ENCODE data around the gene TBC1D21. TPM values are rescaled to one million over a fixed set of nuclear protein-coding genes. Genes with fewer than 3 reads are reported as not detected.

Gene TBC1D21
- total and polyA plus RNA-seq, 2 of the 4 experiments (the other 2 are of a cell fraction): not detected

DNA sequence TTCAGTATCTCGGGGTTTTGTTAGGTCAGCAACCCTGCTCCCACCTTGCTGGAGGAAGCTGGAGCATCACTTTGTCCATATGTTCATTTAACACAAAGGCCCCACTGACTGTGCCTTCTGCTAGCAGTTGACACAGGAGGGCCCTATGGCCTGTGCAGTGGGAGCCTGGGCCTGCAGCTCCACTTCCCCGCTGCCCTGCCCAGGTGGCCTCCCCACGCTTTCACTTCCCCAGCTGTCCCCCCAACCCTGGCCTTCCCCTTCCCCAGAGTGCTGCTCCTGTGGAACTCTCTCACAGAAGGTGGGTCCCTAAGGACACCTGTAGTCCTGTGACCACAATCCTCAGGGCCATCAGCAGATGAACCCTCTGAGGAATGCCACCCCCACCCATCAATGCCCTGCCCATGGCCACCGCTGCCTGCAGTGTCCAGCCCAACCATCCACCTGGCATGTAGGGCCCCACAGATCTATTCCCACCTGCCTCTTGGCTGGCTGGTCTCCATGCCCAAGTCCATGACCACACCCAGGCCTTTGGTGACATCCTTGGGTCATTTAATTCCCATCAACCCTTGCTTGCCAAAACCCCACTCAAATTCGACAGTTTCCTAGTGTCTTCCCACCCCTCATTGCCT is 13.5 kb downstream of the TBC1D21 start:
- TF ChIP-seq NFE2L2 (IDR thresholded peaks at IDR 0.05; ENCODE audit: low read depth, low read length) (no peak), CHD1 (IDR thresholded peaks at IDR 0.05; ENCODE audit: low read depth, low read length) (no peak), MAFK (IDR thresholded peaks at IDR 0.05; ENCODE audit: low read depth, low read length) (no peak), RFX5 (IDR thresholded peaks at IDR 0.05; ENCODE audit: low read depth, low read length) (no peak), POLR2A (IDR thresholded peaks at IDR 0.05; ENCODE audit: low read depth, low read length) (no peak), SMC3 (IDR thresholded peaks at IDR 0.05; ENCODE audit: low read depth, low read length) (no peak)
- TF ChIP-seq, protein P1, sequence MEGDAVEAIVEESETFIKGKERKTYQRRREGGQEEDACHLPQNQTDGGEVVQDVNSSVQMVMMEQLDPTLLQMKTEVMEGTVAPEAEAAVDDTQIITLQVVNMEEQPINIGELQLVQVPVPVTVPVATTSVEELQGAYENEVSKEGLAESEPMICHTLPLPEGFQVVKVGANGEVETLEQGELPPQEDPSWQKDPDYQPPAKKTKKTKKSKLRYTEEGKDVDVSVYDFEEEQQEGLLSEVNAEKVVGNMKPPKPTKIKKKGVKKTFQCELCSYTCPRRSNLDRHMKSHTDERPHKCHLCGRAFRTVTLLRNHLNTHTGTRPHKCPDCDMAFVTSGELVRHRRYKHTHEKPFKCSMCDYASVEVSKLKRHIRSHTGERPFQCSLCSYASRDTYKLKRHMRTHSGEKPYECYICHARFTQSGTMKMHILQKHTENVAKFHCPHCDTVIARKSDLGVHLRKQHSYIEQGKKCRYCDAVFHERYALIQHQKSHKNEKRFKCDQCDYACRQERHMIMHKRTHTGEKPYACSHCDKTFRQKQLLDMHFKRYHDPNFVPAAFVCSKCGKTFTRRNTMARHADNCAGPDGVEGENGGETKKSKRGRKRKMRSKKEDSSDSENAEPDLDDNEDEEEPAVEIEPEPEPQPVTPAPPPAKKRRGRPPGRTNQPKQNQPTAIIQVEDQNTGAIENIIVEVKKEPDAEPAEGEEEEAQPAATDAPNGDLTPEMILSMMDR (conservative IDR thresholded peaks at IDR 0.05; ENCODE audit: low read depth, low read length): no peak
- H3K4me2 ChIP-seq (ENCODE audit: low read depth, low read length): no peak overlapping the region
- 67% methylated on average over 2 of the region's 5 CpGs; no CpG with 5 or more reads in 1 of the 2 experiments for WGBS, 2 experiments (ENCODE audit: extremely low coverage in 2 of 2, insufficient read length in 1 of 2)
- no peak overlapping the region for H4K5ac ChIP-seq (ENCODE audit: low read depth, low read length)
- in situ Hi-C loops (cut with MboI; ENCODE audit: low sequenced_read_pairs) (no loop called here), dilution Hi-C loops (cut with HindIII; ENCODE audit: low sequenced_read_pairs, unreplicated experiment) (no loop called here), intact Hi-C loops (cut with micrococcal nuclease) (no loop called here)
- peaks cover 66% of the 10 kb centered on the region for H3K27me3 ChIP-seq (ENCODE audit: control insufficient read depth, insufficient read depth, low read length)
- H4K91ac ChIP-seq (ENCODE audit: insufficient read depth, low read depth, low read length): no peak overlapping the region
- H3K4me1 ChIP-seq (ENCODE audit: control insufficient read depth, insufficient read depth, low read length): no peaks in the 10 kb centered on the region
- no peak overlapping the region for H2AK9ac ChIP-seq (replicated peaks; ENCODE audit: low read depth, low read length, poor library complexity)
- ATAC-seq (ENCODE audit: low read depth) (no peak), DNase-seq (no peak)
- CTCF ChIA-PET: no interaction called here
- H3K56ac ChIP-seq (ENCODE audit: extremely low read depth, insufficient read depth, low read length): no peak overlapping the region
- no peaks in the 10 kb centered on the region for H3K79me1 ChIP-seq (ENCODE audit: low read depth in 1 of 2, low read length in 2 of 2)
- no peak overlapping the region for H3K14ac ChIP-seq (replicated peaks; ENCODE audit: low read depth, low read length)
- no peak overlapping the region for H4K8ac ChIP-seq (ENCODE audit: low read depth in 2 of 2, low read length in 2 of 2)
- H4K20me1 ChIP-seq (ENCODE audit: insufficient read depth, low read length): 0 out of 2 replicates have a peak, but pooled peaks cover 3% of the 10 kb centered on the region
- H2AFZ ChIP-seq (replicated peaks; ENCODE audit: low read length, poor library complexity): no peak overlapping the region
- no TSS peak for BruUV-seq (replicated peaks)
- H3K9me3 ChIP-seq (ENCODE audit: control insufficient read depth, insufficient read depth, low read length): no peaks in the 10 kb centered on the region; the same call in 1 of the 2 replicates
- no peak overlapping the region for H2BK20ac ChIP-seq (ENCODE audit: low read depth, low read length)
- H3K36me3 ChIP-seq (ENCODE audit: control insufficient read depth, insufficient read depth, low read length): no peaks in the 10 kb centered on the region
- H2AK5ac ChIP-seq (ENCODE audit: low read depth, low read length): no peak overlapping the region
- H3K18ac ChIP-seq (ENCODE audit: low read depth, low read length): no peak overlapping the region
- H2BK5ac ChIP-seq (ENCODE audit: low read depth, low read length, poor library complexity, severe bottlenecking): no peak overlapping the region
- H3K4me3 ChIP-seq (ENCODE audit: insufficient read depth, low read depth, low read length): no peak overlapping the region
- no peak overlapping the region for H3K9ac ChIP-seq (ENCODE audit: low read depth, low read length)
- H3K9me1 ChIP-seq (ENCODE audit: insufficient read depth, low read length): no peaks in the 10 kb centered on the region
- POLR2A ChIA-PET (ENCODE audit: unreplicated experiment): no interaction called here
- no peak overlapping the region for H3K23ac ChIP-seq (ENCODE audit: low read depth, low read length)
- H3K4ac ChIP-seq (ENCODE audit: low read depth, low read length): no peak overlapping the region
- no peak overlapping the region for H2BK120ac ChIP-seq (ENCODE audit: low read depth, low read length)
- H3K27ac ChIP-seq (ENCODE audit: insufficient read depth, low read length): no peak overlapping the region
- no peak overlapping the region for H2BK15ac ChIP-seq (ENCODE audit: low read depth, low read length)

Data from IMR-90 (cell line).